HepG2 (cell line): ENCODE data around the gene ADCY9. TPM values are rescaled to one million over a fixed set of nuclear protein-coding genes. Genes with fewer than 3 reads are reported as not detected.

Experiments used
- CHD2 ChIP-seq: IDR thresholded peaks from 2 replicates; pipeline ENCODE4 v1.6.1; 2011; ENCODE audit warnings: low read depth, low read length, improper control_type of control experiment
- EEA1 ChIP-seq: sonication (generic); formaldehyde crosslinking; IDR thresholded peaks from 2 replicates; pipeline ENCODE4 v1.5.1; 2020; ENCODE audit warnings: mild to moderate bottlenecking, missing genetic modification reagents, borderline replicate concordance
- GFI1 ChIP-seq: sonication (generic); formaldehyde crosslinking; IDR thresholded peaks from 2 replicates; pipeline ENCODE4 v1.5.0; 2020; ENCODE audit warnings: missing genetic modification reagents, mild to moderate bottlenecking, borderline replicate concordance
- HDAC1 ChIP-seq: sonication (generic); formaldehyde crosslinking; IDR thresholded peaks from 2 replicates; pipeline ENCODE4 v1.5.1; 2020; ENCODE audit warnings: mild to moderate bottlenecking, missing genetic modification reagents
- HINFP ChIP-seq: sonication (generic); formaldehyde crosslinking; IDR thresholded peaks from 2 replicates; pipeline ENCODE4 v1.4.0; 2020; ENCODE audit warnings: low read depth, mild to moderate bottlenecking, missing genetic modification reagents
- KDM6A ChIP-seq: IDR thresholded peaks from 2 replicates; pipeline ENCODE4 v1.6.1; 2016; ENCODE audit warnings: low read depth
- LCORL ChIP-seq, 2 experiments: fragments of 450-650 bp in 1 of 2; sonication (generic) in 1 of 2; formaldehyde crosslinking in 1 of 2; IDR thresholded peaks; 2 replicates each; pipeline versions ENCODE4 v1.5.0 to v1.6.1; 2017 to 2020; ENCODE audit warnings: antibody characterized with exemption in 1 of 2, missing genetic modification reagents in 1 of 2
- PHF8 ChIP-seq: sonication (generic); formaldehyde crosslinking; IDR thresholded peaks from 2 replicates; pipeline ENCODE4 v1.5.0; 2020; ENCODE audit warnings: missing genetic modification reagents
- PRPF4 ChIP-seq: fragments of 200-400 bp; formaldehyde crosslinking; IDR thresholded peaks from 2 replicates; pipeline ENCODE4 v1.6.1; 2016; ENCODE audit warnings: low read length, low read depth; ENCODE audit not compliant: poor library complexity, severe bottlenecking
- RBAK ChIP-seq: sonication (generic); formaldehyde crosslinking; IDR thresholded peaks from 2 replicates; pipeline ENCODE4 v1.5.1; 2020; ENCODE audit warnings: mild to moderate bottlenecking, missing genetic modification reagents
- SALL2 ChIP-seq: sonication (generic); formaldehyde crosslinking; IDR thresholded peaks from 2 replicates; pipeline ENCODE4 v1.8.1; 2023; ENCODE audit warnings: mild to moderate bottlenecking, missing genetic modification reagents, inconsistent platforms
- SIX1 ChIP-seq: sonication (generic); formaldehyde crosslinking; IDR thresholded peaks from 2 replicates; pipeline ENCODE4 v1.4.0; 2020; ENCODE audit warnings: missing genetic modification reagents, borderline replicate concordance
- SMARCE1 ChIP-seq: fragments of 450-650 bp; IDR thresholded peaks from 2 replicates; pipeline ENCODE4 v1.6.1; 2017; ENCODE audit warnings: borderline replicate concordance
- SP2 ChIP-seq: sonication (generic); formaldehyde crosslinking; IDR thresholded peaks from 2 replicates; pipeline ENCODE4 v1.5.1; 2020; ENCODE audit warnings: mild to moderate bottlenecking, missing genetic modification reagents
- TBX3 ChIP-seq: fragments of 450-650 bp; IDR thresholded peaks from 2 replicates; pipeline ENCODE4 v1.6.1; 2017; ENCODE audit warnings: antibody characterized with exemption, mild to moderate bottlenecking, inconsistent platforms, borderline replicate concordance
- TEAD3 ChIP-seq: optimal IDR thresholded peaks from 2 replicates; pipeline ENCODE3; 2016; ENCODE audit warnings: borderline replicate concordance
- ZNF639 ChIP-seq: conservative IDR thresholded peaks from 2 replicates; pipeline ENCODE4 v1.6.1; 2018; ENCODE audit warnings: missing genetic modification reagents
- polyA plus RNA-seq, 8 experiments: library from polyadenylated mRNA; depleted of rRNA in 3 of 8; stranded (reverse) in 7 of 8; unstranded in 1 of 8; fragments of >200 nt; fragmentation: Illumina TruSeq in 4 of 8; extraction: Trizol in 4 of 8; gene quantifications; 2 replicates each; pipeline versions ENCODE4 v1.2.1 to v1.2.3, GENCODE V29; 2011 to 2016; ENCODE audit warnings: low read depth in 4 of 8, missing spikeins in 1 of 8, mixed read lengths in 1 of 8; ENCODE audit not compliant: insufficient read depth in 1 of 8
- total RNA-seq, 5 experiments: library from RNA; depleted of rRNA; stranded (reverse); fragments of >200 nt; fragmentation: Illumina TruSeq; extraction: Trizol; gene quantifications; 2 replicates each; pipeline ENCODE4 v1.2.3, GENCODE V29; 2016; ENCODE audit warnings: low read depth in 1 of 5
- TF ChIP-seq, protein P1 (sequence below): fragments of 450-650 bp; IDR thresholded peaks from 2 replicates; pipeline ENCODE4 v1.6.1; 2016
- TF ChIP-seq, protein P2 (sequence below): sonication (generic); formaldehyde crosslinking; IDR thresholded peaks from 2 replicates; pipeline ENCODE4 v1.4.0; 2020; ENCODE audit warnings: missing genetic modification reagents, borderline replicate concordance
- TF ChIP-seq, protein P3 (sequence below): sonication (generic); formaldehyde crosslinking; IDR thresholded peaks from 2 replicates; pipeline ENCODE4 v1.4.0; 2020; ENCODE audit warnings: mild to moderate bottlenecking, missing genetic modification reagents

Gene ADCY9
- total and polyA plus RNA-seq, 2 of the 13 experiments (the other 11 are each of a cell fraction or from before 2014, with no cell fraction given) = 11.2 to 13.9 TPM

GRCh38 chr16:4157376-4157825 is 41.2 kb upstream of the ADCY9 start (continued):
- TF ChIP-seq EEA1 (CRISPR knock-in tag) (no peak), SIX1 (CRISPR knock-in tag) (no peak), SMARCE1 (no peak), RBAK (CRISPR knock-in tag) (no peak), CHD2 (no peak), SP2 (CRISPR knock-in tag) (no peak), TBX3 (no peak), GFI1 (CRISPR knock-in tag) (0 out of 2 replicates have a peak, but pooled peaks have one; percentile 55), SALL2 (CRISPR knock-in tag) (no peak), HDAC1 (CRISPR knock-in tag) (peak; percentile 64; the same call in 1 of the 2 replicates), PHF8 (CRISPR knock-in tag) (no peak), TEAD3 (peak; percentile 48), ZNF639 (CRISPR knock-in tag) (no peak), PRPF4 (no peak), KDM6A (CRISPR knock-in tag) (no peak), HINFP (CRISPR knock-in tag) (no peak), LCORL (IDR thresholded peaks at IDR 0.05) (no peak), LCORL (CRISPR knock-in tag; IDR thresholded peaks at IDR 0.05) (peak; percentile 70; the same call in 1 of the 2 replicates)
- TF ChIP-seq, protein P1, sequence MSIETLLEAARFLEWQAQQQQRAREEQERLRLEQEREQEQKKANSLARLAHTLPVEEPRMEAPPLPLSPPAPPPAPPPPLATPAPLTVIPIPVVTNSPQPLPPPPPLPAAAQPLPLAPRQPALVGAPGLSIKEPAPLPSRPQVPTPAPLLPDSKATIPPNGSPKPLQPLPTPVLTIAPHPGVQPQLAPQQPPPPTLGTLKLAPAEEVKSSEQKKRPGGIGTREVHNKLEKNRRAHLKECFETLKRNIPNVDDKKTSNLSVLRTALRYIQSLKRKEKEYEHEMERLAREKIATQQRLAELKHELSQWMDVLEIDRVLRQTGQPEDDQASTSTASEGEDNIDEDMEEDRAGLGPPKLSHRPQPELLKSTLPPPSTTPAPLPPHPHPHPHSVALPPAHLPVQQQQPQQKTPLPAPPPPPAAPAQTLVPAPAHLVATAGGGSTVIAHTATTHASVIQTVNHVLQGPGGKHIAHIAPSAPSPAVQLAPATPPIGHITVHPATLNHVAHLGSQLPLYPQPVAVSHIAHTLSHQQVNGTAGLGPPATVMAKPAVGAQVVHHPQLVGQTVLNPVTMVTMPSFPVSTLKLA = peak; percentile 21; the same call in 1 of the 2 replicates
- TF ChIP-seq, protein P2, sequence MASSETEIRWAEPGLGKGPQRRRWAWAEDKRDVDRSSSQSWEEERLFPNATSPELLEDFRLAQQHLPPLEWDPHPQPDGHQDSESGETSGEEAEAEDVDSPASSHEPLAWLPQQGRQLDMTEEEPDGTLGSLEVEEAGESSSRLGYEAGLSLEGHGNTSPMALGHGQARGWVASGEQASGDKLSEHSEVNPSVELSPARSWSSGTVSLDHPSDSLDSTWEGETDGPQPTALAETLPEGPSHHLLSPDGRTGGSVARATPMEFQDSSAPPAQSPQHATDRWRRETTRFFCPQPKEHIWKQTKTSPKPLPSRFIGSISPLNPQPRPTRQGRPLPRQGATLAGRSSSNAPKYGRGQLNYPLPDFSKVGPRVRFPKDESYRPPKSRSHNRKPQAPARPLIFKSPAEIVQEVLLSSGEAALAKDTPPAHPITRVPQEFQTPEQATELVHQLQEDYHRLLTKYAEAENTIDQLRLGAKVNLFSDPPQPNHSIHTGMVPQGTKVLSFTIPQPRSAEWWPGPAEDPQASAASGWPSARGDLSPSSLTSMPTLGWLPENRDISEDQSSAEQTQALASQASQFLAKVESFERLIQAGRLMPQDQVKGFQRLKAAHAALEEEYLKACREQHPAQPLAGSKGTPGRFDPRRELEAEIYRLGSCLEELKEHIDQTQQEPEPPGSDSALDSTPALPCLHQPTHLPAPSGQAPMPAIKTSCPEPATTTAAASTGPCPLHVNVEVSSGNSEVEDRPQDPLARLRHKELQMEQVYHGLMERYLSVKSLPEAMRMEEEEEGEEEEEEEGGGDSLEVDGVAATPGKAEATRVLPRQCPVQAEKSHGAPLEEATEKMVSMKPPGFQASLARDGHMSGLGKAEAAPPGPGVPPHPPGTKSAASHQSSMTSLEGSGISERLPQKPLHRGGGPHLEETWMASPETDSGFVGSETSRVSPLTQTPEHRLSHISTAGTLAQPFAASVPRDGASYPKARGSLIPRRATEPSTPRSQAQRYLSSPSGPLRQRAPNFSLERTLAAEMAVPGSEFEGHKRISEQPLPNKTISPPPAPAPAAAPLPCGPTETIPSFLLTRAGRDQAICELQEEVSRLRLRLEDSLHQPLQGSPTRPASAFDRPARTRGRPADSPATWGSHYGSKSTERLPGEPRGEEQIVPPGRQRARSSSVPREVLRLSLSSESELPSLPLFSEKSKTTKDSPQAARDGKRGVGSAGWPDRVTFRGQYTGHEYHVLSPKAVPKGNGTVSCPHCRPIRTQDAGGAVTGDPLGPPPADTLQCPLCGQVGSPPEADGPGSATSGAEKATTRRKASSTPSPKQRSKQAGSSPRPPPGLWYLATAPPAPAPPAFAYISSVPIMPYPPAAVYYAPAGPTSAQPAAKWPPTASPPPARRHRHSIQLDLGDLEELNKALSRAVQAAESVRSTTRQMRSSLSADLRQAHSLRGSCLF (CRISPR knock-in tag) = no peak
- TF ChIP-seq, protein P3, sequence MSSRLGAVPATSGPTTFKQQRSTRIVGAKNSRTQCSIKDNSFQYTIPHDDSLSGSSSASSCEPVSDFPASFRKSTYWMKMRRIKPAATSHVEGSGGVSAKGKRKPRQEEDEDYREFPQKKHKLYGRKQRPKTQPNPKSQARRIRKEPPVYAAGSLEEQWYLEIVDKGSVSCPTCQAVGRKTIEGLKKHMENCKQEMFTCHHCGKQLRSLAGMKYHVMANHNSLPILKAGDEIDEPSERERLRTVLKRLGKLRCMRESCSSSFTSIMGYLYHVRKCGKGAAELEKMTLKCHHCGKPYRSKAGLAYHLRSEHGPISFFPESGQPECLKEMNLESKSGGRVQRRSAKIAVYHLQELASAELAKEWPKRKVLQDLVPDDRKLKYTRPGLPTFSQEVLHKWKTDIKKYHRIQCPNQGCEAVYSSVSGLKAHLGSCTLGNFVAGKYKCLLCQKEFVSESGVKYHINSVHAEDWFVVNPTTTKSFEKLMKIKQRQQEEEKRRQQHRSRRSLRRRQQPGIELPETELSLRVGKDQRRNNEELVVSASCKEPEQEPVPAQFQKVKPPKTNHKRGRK = no peak
